Right ventricle myocardium inferior (tissue), 1 donor: ENCODE results near the gene CPED1. TPM values are rescaled to one million over a fixed set of nuclear protein-coding genes. Genes with fewer than 3 reads are reported as not detected.

Source experiments
- ATAC-seq: fragments of 200-7000 bp; cut with Tn5 transposase; one replicate; pipeline ENCODE4 v1.9.1; 2020; ENCODE audit warnings: mild to moderate bottlenecking, moderate library complexity
- DNase-seq: peaks from one replicate; pipeline ENCODE4 v3.0.0; 2021; ENCODE audit errors: missing footprints
- intact Hi-C: fragments of 100-400 bp; cut with DNase I; formaldehyde crosslinking; loops from one replicate; pipeline ENCODE4 v1.11.0; 2022
- total RNA-seq: library from RNA; stranded (reverse); fragmentation: NEBNext Ultra II Directional; extraction: Animal tissue kit (Norgen Biotek cat#: 25700); gene quantifications from one replicate; pipeline ENCODE4 v1.2.1, GENCODE V29; 2021
- donor health status: DM: no; HTN: yes; CAD: no; lungs with severe emphysema.

CPED1 gene
- total RNA-seq, 1 donor from 2014 or later = 27.5 TPM

GRCh38 chr7:120992272-120992964, 3.9 kb downstream of the CPED1 start:
- ATAC-seq (no peak), DNase-seq (no peak)
- intact Hi-C loops = no loop called here

DNA sequence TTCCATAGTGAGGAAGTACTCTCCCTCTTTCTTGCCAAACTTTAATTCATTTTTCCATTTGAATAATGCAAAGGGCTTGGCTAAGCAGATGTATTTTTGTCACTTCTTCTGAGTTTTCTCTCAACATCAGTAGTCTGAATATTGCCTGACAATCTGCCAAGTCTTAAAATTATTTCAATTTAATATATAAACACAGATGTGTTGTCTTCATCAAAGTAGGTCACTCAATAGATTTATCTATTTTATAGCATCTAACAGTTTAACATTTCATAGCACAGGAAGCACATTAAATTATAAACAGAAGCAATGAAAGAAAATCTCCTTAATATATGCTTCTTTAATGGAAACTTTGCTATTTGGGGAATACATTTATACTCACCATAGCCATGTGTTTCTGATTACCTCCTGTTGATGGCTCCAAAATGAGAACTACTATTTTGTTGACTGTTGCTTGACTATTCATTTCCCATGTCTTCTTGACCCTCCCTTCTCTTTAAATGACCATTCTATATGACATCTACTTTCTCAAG, 4.5 kb downstream of the CPED1 start:
- DNase-seq = no peak
- ATAC-seq = no peak
- intact Hi-C loops = no loop called here

GRCh38 chr7:120993553-120994191, 5.2 kb downstream of the CPED1 start:
- intact Hi-C loops = no loop called here

GRCh38 chr7:120994512-120995410, 6.2 kb downstream of the CPED1 start:
- intact Hi-C loops = no loop called here
- DNase-seq (no peak), ATAC-seq (no peak)

More at GRCh38 chr7:120993553-120994191, 5.2 kb downstream of the CPED1 start:
- DNase-seq = no peak
- ATAC-seq = no peak

DNA sequence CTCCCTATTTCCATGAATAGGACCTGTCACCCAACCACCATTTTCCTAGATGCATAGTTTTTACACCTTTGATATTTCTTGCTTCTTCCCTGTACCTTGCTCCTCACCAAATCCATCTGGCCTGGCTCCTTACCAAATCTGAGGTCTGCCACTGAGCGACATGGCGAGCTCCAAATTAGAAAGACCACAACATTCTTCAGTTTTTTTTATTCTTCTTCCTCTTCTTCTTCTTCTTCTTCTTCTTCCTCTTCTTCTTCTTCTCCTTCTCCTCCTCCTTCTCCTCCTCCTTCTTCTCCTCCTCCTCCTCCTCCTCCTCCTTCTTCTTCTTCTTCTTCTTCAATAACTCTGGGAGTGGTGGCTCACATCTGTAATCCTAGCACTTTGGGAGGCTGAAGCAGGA, 7.1 kb downstream of the CPED1 start:
- ATAC-seq (no peak), DNase-seq (no peak)
- intact Hi-C loops = no loop called here

- intact Hi-C loops = no loop called here
- no peak for DNase-seq
- ATAC-seq = peak; percentile 64
Observed at GRCh38 chr7:120996333-120996987, 7.9 kb downstream of the CPED1 start.

GRCh38 chr7:120996988-120997345, 8.5 kb downstream of the CPED1 start:
- DNase-seq = no peak
- intact Hi-C loops = no loop called here
- ATAC-seq = no peak

- no peak for ATAC-seq
- DNase-seq = no peak
- intact Hi-C loops = no loop called here
Observed at GRCh38 chr7:120997882-120998474, 9.5 kb downstream of the CPED1 start.

GRCh38 chr7:120998520-120998919, 10.0 kb downstream of the CPED1 start:
- intact Hi-C loops = no loop called here
- no peak for ATAC-seq
- no peak for DNase-seq

DNA sequence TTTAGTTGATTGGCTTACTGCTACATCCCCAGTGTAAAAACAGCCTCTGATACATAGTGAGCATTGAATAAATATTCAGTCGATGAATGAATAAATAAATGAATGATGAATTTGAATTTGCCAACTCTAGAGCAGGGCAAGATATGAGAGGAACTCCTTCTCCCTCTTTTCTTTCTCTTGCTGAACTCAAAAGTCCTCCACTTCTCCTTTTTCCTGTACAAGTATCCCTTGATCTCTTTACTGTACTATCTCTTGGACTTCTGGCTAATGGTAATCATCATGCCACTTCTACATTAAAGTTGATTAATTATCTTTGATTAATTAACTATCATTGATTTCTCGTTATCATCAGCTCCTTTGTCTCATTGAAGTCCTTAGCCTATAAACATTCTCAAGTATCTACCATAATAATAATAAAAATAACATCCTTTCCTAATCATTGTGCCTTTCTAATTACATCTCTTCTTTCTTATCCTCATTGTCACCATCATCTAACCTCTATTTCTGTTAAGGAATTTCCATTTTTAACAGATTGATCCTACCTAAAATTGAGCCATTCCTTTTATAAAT, 10.6 kb downstream of the CPED1 start:
- ATAC-seq (no peak), DNase-seq (no peak)
- intact Hi-C loops = no loop called here

DNA sequence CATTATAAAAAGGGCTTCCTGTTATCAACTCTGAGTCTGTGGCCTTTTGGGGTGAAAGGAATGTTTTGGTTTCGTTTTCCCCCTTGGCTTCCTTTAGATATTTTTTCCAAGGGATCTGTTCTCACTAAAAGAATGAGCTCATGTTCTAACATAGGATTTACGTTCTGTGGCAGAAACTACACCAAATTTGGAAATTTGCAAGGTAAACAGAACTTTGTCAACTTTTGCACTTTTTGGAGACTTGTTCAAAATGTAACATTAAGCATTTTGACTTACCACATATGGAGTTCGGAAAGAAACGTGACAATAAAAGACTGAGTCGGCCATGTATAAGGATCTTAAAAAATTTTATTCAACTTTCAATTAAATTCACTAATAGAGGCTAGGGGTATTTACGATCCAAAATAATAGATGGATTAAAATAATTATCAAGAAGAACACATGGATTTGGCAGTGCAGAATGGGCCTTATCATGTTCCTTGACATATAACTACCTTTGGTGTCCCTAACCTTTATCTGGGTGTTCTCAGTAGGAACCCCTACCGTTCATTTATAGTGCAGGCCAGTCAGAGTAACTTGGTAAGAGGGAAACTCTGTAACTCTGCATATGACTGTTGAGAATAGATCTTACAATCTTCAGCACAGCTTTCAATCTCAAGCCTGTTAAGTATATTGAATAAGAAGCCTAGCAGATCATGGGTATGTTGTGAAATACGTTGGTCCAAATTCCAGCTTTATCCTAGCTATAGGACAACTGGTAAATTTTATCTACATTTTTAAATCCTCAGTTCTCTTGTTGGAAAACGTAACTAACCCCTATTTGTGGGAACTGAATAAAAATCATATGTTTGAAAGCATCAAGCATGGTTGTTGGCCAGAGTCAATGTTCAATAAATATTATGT, 11.8 kb downstream of the CPED1 start:
- intact Hi-C loops = no loop called here
- ATAC-seq = no peak
- no peak for DNase-seq

GRCh38 chr7:121001234-121001906, 12.9 kb downstream of the CPED1 start:
- intact Hi-C loops = no loop called here
- DNase-seq (no peak), ATAC-seq (no peak)

GRCh38 chr7:121002048-121002756, 13.7 kb downstream of the CPED1 start:
- ATAC-seq = no peak
- DNase-seq = no peak
- intact Hi-C loops = no loop called here

GRCh38 chr7:121002757-121003200, 14.3 kb downstream of the CPED1 start:
- intact Hi-C loops = no loop called here
- no peak for ATAC-seq

DNA sequence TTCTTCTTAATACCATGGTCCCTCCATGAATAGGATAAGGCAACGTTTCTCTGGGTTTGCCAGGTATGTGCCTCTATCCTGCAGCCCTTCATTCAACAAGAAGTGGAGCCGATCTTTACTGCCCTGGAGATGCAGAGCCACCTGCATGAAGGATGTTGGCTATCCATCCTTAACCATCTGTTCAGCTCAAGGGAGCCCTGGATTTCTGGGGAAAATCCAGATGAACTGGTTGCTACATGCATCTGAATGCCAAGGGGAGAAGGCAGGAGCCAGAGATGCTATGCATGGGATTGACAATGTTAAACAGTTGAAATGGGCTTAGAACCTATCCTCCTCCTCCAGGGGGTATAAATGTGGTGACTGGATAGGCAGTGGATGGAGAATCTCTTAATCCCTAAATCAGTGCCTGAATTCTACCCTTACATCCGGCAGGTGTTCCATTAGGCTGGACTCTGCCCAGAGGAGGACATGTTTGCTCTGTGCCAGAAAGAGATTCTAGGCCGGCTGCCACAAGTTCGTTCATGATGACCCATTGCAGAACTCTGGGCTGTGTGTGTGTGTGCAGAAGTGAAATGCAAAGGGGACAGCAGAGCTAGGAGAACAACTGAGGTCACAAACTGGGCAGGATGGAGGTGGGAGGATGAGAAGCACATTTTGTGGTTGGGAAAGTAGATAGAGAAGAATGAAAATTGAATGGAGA, 15.6 kb downstream of the CPED1 start:
- peak; percentile 71 for ATAC-seq
- intact Hi-C loops = no loop called here
- DNase-seq = no peak

More at GRCh38 chr7:121002757-121003200, 14.3 kb downstream of the CPED1 start:
- no peak for DNase-seq
